CD4-positive, alpha-beta T cell (primary cell): ENCODE measurements around the gene TEX19. TPM values are rescaled to one million over a fixed set of nuclear protein-coding genes. Genes with fewer than 3 reads are reported as not detected.

ENCODE experiments used
- ATAC-seq: fragments of 200-7000 bp; cut with Tn5 transposase; one replicate; pipeline ENCODE4 v1.10.0; 2022; ENCODE audit warnings: mild to moderate bottlenecking; ENCODE audit not compliant: poor library complexity
- CTCF ChIA-PET: fragments of 350-600 bp; sonication (Branson Sonifier 250); formaldehyde crosslinking; loops from one replicate; lab custom pipeline; 2021; ENCODE audit warnings: antibody characterized with exemption, inconsistent platforms; lab: Charles Lee
- POLR2A ChIA-PET: fragments of 350-600 bp; sonication (Branson Sonifier 250); formaldehyde crosslinking; loops from one replicate; lab custom pipeline; 2021; ENCODE audit warnings: antibody characterized with exemption, inconsistent platforms; lab: Charles Lee
- DNase-seq, 14 experiments: peaks; one replicate each; pipeline ENCODE4 v3.0.0-alpha.2; 2013 to 2020; ENCODE audit warnings: mixed read lengths in 2 of 14
- H3K27ac ChIP-seq, 2 donors: one replicate each; pipeline versions ENCODE4 v1.5.1 to v1.7.0; 2013; ENCODE audit warnings: low read length in 2 of 2, low read depth in 1 of 2, mild to moderate bottlenecking in 1 of 2
- H3K27me3 ChIP-seq, 2 experiments: 1 replicate in 1 of 2; 2 replicates in 1 of 2; pipeline versions ENCODE4 v1.6.1 to v1.7.0; 2013; ENCODE audit warnings: low read length in 2 of 2, control low read depth in 1 of 2, mild to moderate bottlenecking in 1 of 2, moderate library complexity in 1 of 2; ENCODE audit not compliant: insufficient read depth in 2 of 2, control insufficient read depth in 1 of 2
- H3K36me3 ChIP-seq: one replicate; pipeline ENCODE4 v1.6.1; 2013; ENCODE audit warnings: low read length, control low read depth; ENCODE audit not compliant: insufficient read depth
- H3K4me1 ChIP-seq: one replicate; pipeline ENCODE4 v1.6.1; 2013; ENCODE audit warnings: low read length, control low read depth; ENCODE audit not compliant: insufficient read depth
- H3K4me3 ChIP-seq: one replicate; pipeline ENCODE4 v1.5.1; 2013; ENCODE audit warnings: mild to moderate bottlenecking, low read length, moderate library complexity
- H3K9me3 ChIP-seq, 2 experiments: 1 replicate in 1 of 2; 2 replicates in 1 of 2; pipeline versions ENCODE4 v1.6.1 to v1.7.0; 2013; ENCODE audit warnings: low read length in 2 of 2, mild to moderate bottlenecking in 2 of 2, control low read depth in 1 of 2, moderate library complexity in 1 of 2; ENCODE audit not compliant: control insufficient read depth in 1 of 2, insufficient read depth in 1 of 2
- H3K27ac Mint-ChIP-seq: one replicate; pipeline ENCODE4 v1.8.0; 2020; ENCODE audit warnings: mixed read lengths
- H3K27me3 Mint-ChIP-seq: one replicate; pipeline ENCODE4 v1.8.0; 2021; ENCODE audit warnings: mixed read lengths
- H3K36me3 Mint-ChIP-seq: one replicate; pipeline ENCODE4 v1.8.0; 2021; ENCODE audit warnings: low read depth, mixed read lengths
- H3K4me1 Mint-ChIP-seq: one replicate; pipeline ENCODE4 v1.8.0; 2021; ENCODE audit warnings: low read depth, mixed read lengths
- H3K4me3 Mint-ChIP-seq: one replicate; pipeline ENCODE4 v1.8.0; 2020; ENCODE audit warnings: mild to moderate bottlenecking, mixed read lengths
- H3K9me3 Mint-ChIP-seq: one replicate; pipeline ENCODE4 v1.8.0; 2020; ENCODE audit warnings: mixed read lengths
- intact Hi-C, 2 experiments: fragments of 100-400 bp; cut with DNase I in 1 of 2; cut with micrococcal nuclease in 1 of 2; formaldehyde crosslinking; loops; one replicate each; pipeline versions ENCODE4 v1.15.1 to v1.9.0; 2023 to 2025; cut with DNase I, micrococcal nuclease
- total RNA-seq, 174 experiments: library from RNA in 2 of 174; stranded (reverse) in 2 of 174; gene quantifications; one replicate each; pipeline ENCODE4 v1.2.3 and lab custom pipeline; 2021 to 2026
- TF ChIP-seq, protein P1 (sequence below): fragments of 200-600 bp; IDR thresholded peaks from one replicate; pipeline ENCODE4 v1.8.0; 2022; ENCODE audit warnings: antibody characterized with exemption, mild to moderate bottlenecking

The TEX19 gene
- total RNA-seq, 2 experiments from 2014 or later, result not detected

DNA sequence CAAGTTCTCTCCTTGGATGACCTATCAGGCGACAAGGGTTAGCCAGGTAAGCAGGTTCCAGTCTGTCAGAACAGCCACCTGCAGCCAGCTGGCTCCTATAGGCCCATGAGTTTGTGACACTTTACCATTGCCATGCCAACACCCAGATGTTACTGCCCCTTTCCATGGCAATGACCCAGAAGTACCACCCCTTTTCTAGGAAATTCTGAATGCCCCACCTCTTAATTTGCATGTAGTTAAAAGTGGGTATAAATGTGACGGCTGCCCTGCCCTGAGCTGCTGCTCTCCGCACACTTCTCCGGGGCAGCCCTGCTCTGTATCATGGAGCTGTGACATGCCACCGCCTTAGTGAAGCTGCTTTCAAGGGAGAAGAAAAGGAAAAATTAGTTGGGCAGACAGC is 15.5 kb upstream of the TEX19 start:
- H3K36me3 ChIP-seq, result no peaks in the 10 kb centered on the region
- no peak for DNase-seq
- TF ChIP-seq, protein P1, sequence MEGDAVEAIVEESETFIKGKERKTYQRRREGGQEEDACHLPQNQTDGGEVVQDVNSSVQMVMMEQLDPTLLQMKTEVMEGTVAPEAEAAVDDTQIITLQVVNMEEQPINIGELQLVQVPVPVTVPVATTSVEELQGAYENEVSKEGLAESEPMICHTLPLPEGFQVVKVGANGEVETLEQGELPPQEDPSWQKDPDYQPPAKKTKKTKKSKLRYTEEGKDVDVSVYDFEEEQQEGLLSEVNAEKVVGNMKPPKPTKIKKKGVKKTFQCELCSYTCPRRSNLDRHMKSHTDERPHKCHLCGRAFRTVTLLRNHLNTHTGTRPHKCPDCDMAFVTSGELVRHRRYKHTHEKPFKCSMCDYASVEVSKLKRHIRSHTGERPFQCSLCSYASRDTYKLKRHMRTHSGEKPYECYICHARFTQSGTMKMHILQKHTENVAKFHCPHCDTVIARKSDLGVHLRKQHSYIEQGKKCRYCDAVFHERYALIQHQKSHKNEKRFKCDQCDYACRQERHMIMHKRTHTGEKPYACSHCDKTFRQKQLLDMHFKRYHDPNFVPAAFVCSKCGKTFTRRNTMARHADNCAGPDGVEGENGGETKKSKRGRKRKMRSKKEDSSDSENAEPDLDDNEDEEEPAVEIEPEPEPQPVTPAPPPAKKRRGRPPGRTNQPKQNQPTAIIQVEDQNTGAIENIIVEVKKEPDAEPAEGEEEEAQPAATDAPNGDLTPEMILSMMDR, result no peak
- ATAC-seq, result no peak
- H3K27me3 ChIP-seq, result no peaks in the 10 kb centered on the region
- H3K4me1 ChIP-seq, result peaks cover 8% of the 10 kb centered on the region
- CTCF ChIA-PET, result interaction anchor here (0.7 kb wide), 1 partner anchor 45 kb away, joined by 4 read pairs; no protein-coding TSS in a partner anchor
- Mint-ChIP-seq H3K9me3 (no peaks in the 10 kb centered on the region), H3K27ac (no peak overlapping the region), H3K4me3 (no peak overlapping the region), H3K27me3 (peaks cover 7% of the 10 kb centered on the region), H3K4me1 (peaks cover 6% of the 10 kb centered on the region), H3K36me3 (no peaks in the 10 kb centered on the region)
- H3K9me3 ChIP-seq, result no peaks in the 10 kb centered on the region
- POLR2A ChIA-PET, result interaction anchor here (1.1 kb wide), 1 partner anchor 45 kb away, joined by 3 read pairs; no protein-coding TSS in a partner anchor
- H3K4me3 ChIP-seq, result no peak overlapping the region
- intact Hi-C loops, result no loop called here
- H3K27ac ChIP-seq, result no peak overlapping the region

DNA sequence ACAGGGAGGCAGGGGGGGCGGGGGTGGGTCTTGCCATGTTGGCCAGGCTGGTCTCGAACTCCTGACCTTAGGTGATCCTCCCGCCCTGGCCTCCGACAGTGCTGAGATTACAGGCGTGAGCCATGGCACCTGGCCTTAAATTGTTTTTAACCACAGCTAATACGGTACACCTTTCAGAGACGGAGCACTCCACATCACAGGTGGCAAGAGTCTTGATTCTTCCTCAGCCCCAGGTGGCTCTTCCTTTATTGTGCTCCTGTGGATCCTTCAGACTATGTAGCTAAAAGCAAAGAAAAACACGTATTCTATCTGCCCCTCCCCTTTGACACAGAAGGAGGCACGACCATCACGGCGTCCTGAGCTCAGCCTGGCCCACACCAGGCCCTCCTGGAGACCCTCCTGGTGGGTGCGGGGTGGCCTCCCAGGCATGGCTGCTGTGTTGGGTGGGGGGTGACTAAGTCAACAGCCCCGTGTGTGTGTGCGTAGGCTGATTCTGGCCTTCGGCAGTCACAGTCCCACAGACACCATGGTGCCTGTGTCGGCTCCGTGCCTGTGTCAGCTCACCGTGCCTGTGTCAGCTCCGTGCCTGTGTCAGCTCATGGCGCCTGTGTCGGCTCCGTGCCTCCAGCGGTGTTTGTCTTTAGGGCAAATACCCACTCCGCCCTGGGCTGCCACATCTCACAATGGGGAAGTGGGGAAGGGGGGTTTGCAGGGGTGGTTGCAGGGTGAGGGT is 14.7 kb upstream of the TEX19 start:
- Mint-ChIP-seq H3K27me3 (peaks cover 7% of the 10 kb centered on the region), H3K36me3 (no peaks in the 10 kb centered on the region), H3K9me3 (no peaks in the 10 kb centered on the region), H3K27ac (no peak overlapping the region), H3K4me3 (no peak overlapping the region), H3K4me1 (peaks cover 6% of the 10 kb centered on the region)
- Histone ChIP-seq H3K27ac (no peak overlapping the region), H3K36me3 (no peaks in the 10 kb centered on the region), H3K4me3 (no peak overlapping the region), H3K4me1 (peaks cover 8% of the 10 kb centered on the region), H3K27me3 (no peaks in the 10 kb centered on the region), H3K9me3 (no peaks in the 10 kb centered on the region)
- intact Hi-C loops, result no loop called here
- TF ChIP-seq, protein P1, result no peak
- no peak for DNase-seq
- ChIA-PET CTCF (interaction anchor here (0.7 kb wide), 1 partner anchor 46 kb away, joined by 4 read pairs; no protein-coding TSS in a partner anchor), POLR2A (no interaction called here)
- ATAC-seq, result no peak

DNA sequence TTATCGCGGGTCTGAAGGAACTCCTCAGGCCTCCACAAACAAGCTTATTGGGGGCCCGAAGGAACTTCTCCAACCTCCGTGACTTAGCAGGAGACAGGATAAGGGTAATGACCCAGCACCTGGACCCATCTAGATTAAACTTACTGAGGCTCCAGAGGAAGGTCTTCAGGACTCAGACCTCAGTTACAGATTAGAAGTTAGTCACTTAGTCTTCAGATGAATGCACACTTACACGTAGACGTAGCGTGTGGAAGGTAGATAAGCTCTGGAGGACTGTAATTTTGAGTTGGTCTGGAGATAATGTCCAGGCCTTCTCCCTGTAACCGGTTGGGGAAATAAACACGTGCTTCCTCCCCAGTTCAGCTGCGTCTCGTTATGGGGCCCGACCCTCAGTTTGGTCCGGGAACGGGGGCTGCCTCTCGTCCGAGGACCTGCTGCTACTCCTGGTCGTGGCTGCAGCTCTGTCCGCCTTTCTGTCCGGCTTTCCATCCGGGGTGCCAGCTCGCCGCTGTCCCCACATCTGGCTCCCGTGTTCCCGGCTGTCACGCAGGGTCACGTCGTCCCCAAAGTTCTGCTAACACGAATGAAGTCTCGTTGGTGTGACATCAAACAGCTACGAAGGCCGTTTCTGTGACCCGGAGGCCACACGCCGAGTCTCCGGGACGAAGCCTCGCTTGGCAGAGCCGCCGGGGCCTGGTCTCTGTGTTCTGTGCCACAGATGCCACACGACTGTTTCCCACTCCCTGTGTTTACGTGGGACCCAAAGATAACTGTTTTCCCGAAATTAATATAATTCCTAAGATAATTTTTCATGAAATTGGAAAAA is 13.7 kb upstream of the TEX19 start:
- CTCF ChIA-PET, result interaction anchor here (1.2 kb wide), 1 partner anchor 79 kb away, joined by 3 read pairs; no protein-coding TSS in a partner anchor
- no peak for ATAC-seq
- no peak overlapping the region for H3K27ac Mint-ChIP-seq

More for the DNA sequence above, 13.7 kb upstream of the TEX19 start:
- H3K27me3 ChIP-seq, result no peaks in the 10 kb centered on the region
- H3K4me1 Mint-ChIP-seq, result peaks cover 6% of the 10 kb centered on the region
- H3K9me3 Mint-ChIP-seq, result no peaks in the 10 kb centered on the region
- no peak overlapping the region for H3K4me3 ChIP-seq
- H3K4me1 ChIP-seq, result peaks cover 8% of the 10 kb centered on the region
- no peaks in the 10 kb centered on the region for H3K36me3 Mint-ChIP-seq
- H3K9me3 ChIP-seq, result no peaks in the 10 kb centered on the region
- H3K27ac ChIP-seq, result no peak overlapping the region
- no peak overlapping the region for H3K4me3 Mint-ChIP-seq
- intact Hi-C loops, result no loop called here
- TF ChIP-seq, protein P1, result no peak
- peaks cover 7% of the 10 kb centered on the region for H3K27me3 Mint-ChIP-seq
- no peaks in the 10 kb centered on the region for H3K36me3 ChIP-seq
- POLR2A ChIA-PET, result no interaction called here
- DNase-seq, result no peak
